Tracheal epithelial cell (primary cell): ENCODE results near the gene MRPS7. TPM values are rescaled to one million over a fixed set of nuclear protein-coding genes. Genes with fewer than 3 reads are reported as not detected.

ENCODE experiments used
- total RNA-seq: library from RNA; depleted of rRNA; stranded (reverse); fragments of >200 nt; gene quantifications from 2 replicates; pipeline ENCODE4 v1.2.1, GENCODE V29; 2014

The MRPS7 gene
- 69.3 and 72.5 TPM in 2 replicates for total RNA-seq

DNA sequence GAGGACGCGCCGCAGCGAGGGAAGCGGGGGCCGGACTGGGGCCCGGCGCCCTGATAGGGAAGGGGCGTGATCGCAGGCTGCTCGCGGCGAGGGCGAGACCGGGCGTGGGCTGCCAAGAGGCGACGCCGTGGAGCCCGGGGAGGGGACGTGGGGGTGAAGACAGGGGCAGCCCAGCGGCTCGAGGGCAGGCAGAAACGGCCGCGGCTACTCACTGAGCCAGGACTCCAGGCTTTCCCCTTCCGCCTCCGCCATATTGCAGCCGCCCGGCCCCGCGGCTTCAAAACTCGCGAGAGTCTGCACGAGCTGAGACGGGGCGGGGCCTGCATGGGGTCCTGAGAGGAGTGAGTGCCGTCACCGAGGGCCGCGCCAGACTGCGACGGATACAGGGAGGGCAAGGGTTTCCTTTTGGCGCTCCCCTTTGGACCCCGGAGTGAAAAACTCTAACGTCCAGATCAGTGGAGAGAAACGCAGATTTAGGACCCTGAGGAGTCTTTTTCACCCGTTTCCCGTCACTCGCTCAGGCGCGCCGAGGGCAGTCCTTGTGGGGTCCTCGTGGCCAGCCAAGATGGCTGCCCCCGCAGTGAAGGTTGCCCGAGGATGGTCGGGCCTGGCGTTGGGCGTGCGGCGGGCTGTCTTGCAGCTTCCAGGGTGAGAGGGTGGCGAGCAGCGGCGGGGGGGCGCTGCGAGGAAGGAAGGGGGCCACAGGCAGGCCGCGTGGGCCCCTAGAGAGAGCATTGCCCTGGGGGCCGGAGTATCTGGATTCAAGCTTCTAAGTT, at the start of gene MRPS7, which contains the start of gene GGA3:
Gene MRPS7, plus strand, starts transcription at position 544 of the 776 bp plus-strand sequence. Its CDS starts 22 bp downstream, at position 566.
Gene GGA3, minus strand, starts transcription at position 271 of the 776 bp plus-strand sequence. Its CDS starts 19 bp downstream, at position 252.

DNA sequence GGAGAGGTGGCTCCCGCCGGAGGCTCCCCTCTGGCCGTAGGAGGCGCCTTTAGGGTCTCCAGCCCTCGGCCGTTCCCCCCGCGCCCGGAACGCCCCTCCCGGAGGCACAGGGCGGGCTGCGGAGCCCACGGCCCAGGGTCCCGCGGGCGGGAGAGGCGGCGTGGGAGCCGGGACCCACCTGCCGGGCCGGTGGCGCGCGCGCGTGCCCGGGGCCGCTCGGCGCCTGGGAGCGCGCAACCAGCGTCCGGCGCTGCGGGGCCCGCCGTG, 9.2 kb downstream of the MRPS7 start, which contains the start of gene MIF4GD:
Gene MIF4GD, minus strand, starts transcription at position 266 of the 267 bp plus-strand sequence. CDS start 1,036 bp downstream, outside the sequence.

DNA sequence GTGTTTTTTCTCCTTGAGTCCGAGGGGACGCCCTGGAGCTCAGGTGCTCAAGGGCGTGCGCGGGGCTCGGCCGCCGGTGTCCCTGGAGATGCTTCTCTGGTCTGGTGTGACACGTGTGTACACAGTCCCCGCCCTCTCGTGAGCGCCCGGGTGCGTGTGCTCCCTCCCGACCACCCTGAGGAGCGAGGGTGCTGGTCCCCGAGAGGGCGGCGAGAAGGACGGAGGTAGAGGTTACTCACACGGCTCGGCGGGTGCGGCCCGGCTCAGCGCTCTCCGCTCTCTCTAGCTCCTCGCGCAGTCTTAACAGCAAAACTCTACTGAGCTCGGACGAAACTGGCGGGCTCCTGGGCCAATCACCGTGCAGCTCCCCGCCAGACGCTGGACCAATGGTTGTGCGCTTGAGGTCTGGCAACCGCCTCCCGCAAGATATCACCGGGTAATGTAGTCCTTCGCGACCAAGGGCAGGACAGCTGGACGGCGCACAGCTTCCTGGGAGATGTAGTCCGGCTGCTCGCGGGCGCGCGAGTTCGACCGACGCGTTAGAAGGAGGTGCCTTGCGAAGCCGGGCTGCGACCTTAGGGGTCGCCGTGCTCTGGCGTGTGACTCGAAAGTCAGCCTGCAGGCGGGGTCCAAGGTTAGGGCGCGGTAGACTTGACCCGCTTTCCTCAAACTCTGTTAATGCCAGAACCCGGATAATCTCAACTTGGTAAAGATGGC, 27.6 kb downstream of the MRPS7 start, which contains the start of gene SLC25A19:
Gene SLC25A19, minus strand, starts transcription at position 319 of the 717 bp plus-strand sequence. CDS start 2,669 bp downstream, outside the sequence.

Other genes with a start within 250 kb of the MRPS7 start
- 27.7 and 33.7 TPM in 2 replicates for gene MRPL58, start 249.2 kb upstream of the MRPS7 start, total RNA-seq
- gene ATP5PD, start 214.9 kb upstream of the MRPS7 start, total RNA-seq, result 266 and 320 TPM in 2 replicates
- gene KCTD2, start 214.7 kb upstream of the MRPS7 start, total RNA-seq, result 8.7 and 10.4 TPM in 2 replicates
- gene SLC16A5, start 173.9 kb upstream of the MRPS7 start, total RNA-seq, result 23.1 and 37.3 TPM in 2 replicates
- 1.2 and 1.7 TPM in 2 replicates for gene ARMC7, start 151.9 kb upstream of the MRPS7 start, total RNA-seq
- 67.5 and 73.3 TPM in 2 replicates for gene NT5C, start 130.1 kb upstream of the MRPS7 start, total RNA-seq
- gene JPT1, start 107.4 kb upstream of the MRPS7 start, total RNA-seq, result 256 and 280 TPM in 2 replicates
- 100 and 101 TPM in 2 replicates for gene SUMO2, start 78.9 kb upstream of the MRPS7 start, total RNA-seq
- gene NUP85, start 56.2 kb upstream of the MRPS7 start, total RNA-seq, result 24.5 and 35.7 TPM in 2 replicates
- 9.6 and 18.1 TPM in 2 replicates for gene GGA3, start 273 bp upstream of the MRPS7 start, total RNA-seq
- 16.4 and 29.0 TPM in 2 replicates for gene MIF4GD, start 9.4 kb downstream of the MRPS7 start, total RNA-seq
- 8.2 and 14.3 TPM in 2 replicates for gene SLC25A19, start 27.6 kb downstream of the MRPS7 start, total RNA-seq
- gene GRB2, start 143.8 kb downstream of the MRPS7 start, total RNA-seq, result 65.6 and 80.5 TPM in 2 replicates
- gene TMEM94, start 194.8 kb downstream of the MRPS7 start, total RNA-seq, result 22.2 and 29.0 TPM in 2 replicates